SK-N-SH (cell line): ENCODE data around the gene PNPLA2. TPM values are rescaled to one million over a fixed set of nuclear protein-coding genes. Genes with fewer than 3 reads are reported as not detected.

Experiments
- CTCF ChIA-PET: fragments of 300-600, 350-600 bp; formaldehyde crosslinking; extraction: SDS; loops from one replicate; lab custom pipeline; 2021; lab: Yijun Ruan, JAX
- POLR2A ChIA-PET: fragments of 350-600 bp; sonication (Branson Sonifier 250); formaldehyde crosslinking; extraction: SDS; loops from one replicate; lab custom pipeline; 2020; ENCODE audit warnings: antibody characterized with exemption, inconsistent platforms; lab: Yijun Ruan, JAX
- DNase-seq: peaks from one replicate; pipeline ENCODE4 v3.0.0; 2012
- H2AFZ ChIP-seq: fragments of 200-600 bp; sonication (generic); 2 replicates; pipeline ENCODE4 v1.8.1; 2016; ENCODE audit warnings: antibody characterized with exemption, mild to moderate bottlenecking, low read depth
- H3F3A ChIP-seq: fragments of 200-600 bp; sonication (generic); replicated peaks from 2 replicates; pipeline ENCODE3; 2016; ENCODE audit warnings: antibody characterized with exemption, mild to moderate bottlenecking; ENCODE audit not compliant: insufficient read depth
- H3K27ac ChIP-seq, 2 experiments: fragments of 200-500 bp in 1 of 2; fragments of 200-600 bp in 1 of 2; sonication (Bioruptor generic) in 1 of 2; sonication (generic), shearing (Covaris generic) in 1 of 2; 2 replicates each; pipeline versions ENCODE4 v1.5.1 to v1.6.1; 2014 to 2016; ENCODE audit warnings: low read depth in 2 of 2, inconsistent platforms in 1 of 2, low read length in 1 of 2, mild to moderate bottlenecking in 1 of 2, mixed read lengths in 1 of 2
- H3K27me3 ChIP-seq: fragments of 200-600 bp; sonication (generic), shearing (Covaris generic); 2 replicates; pipeline ENCODE4 v1.6.1; 2016; ENCODE audit warnings: mixed run types; ENCODE audit not compliant: insufficient read depth
- H3K36me3 ChIP-seq, 2 experiments: fragments of 200-500 bp in 1 of 2; fragments of 200-600 bp in 1 of 2; sonication (Bioruptor generic) in 1 of 2; sonication (generic) in 1 of 2; replicated peaks in 1 of 2; 2 replicates each; pipeline versions ENCODE3 to v1.5.1; 2014 to 2016; ENCODE audit warnings: low read length in 1 of 2, mild to moderate bottlenecking in 1 of 2; ENCODE audit not compliant: insufficient read depth in 2 of 2, control insufficient read depth in 1 of 2
- H3K4me1 ChIP-seq, 2 experiments: fragments of 200-500 bp in 1 of 2; fragments of 200-600 bp in 1 of 2; sonication (Bioruptor generic) in 1 of 2; sonication (generic), shearing (Covaris generic) in 1 of 2; 2 replicates each; pipeline versions ENCODE4 v1.5.1 to v1.6.1; 2014 to 2016; ENCODE audit warnings: low read depth in 1 of 2, low read length in 1 of 2, mixed run types in 1 of 2; ENCODE audit not compliant: insufficient read depth in 2 of 2, control insufficient read depth in 1 of 2
- H3K4me2 ChIP-seq: fragments of 200-600 bp; sonication (generic), shearing (Covaris generic); 2 replicates; pipeline ENCODE4 v1.6.1; 2017; ENCODE audit warnings: mixed run types
- H3K4me3 ChIP-seq, 2 experiments: fragments of 200-500 bp in 1 of 2; fragments of 200-600 bp in 1 of 2; sonication (Bioruptor generic) in 1 of 2; sonication (generic), shearing (Covaris generic) in 1 of 2; 2 replicates each; pipeline versions ENCODE4 v1.5.1 to v1.8.1; 2014 to 2016; ENCODE audit warnings: low read depth in 2 of 2, inconsistent platforms in 1 of 2, low read length in 1 of 2, mild to moderate bottlenecking in 1 of 2, mixed read lengths in 1 of 2, moderate library complexity in 1 of 2
- H3K79me2 ChIP-seq: fragments of 200-600 bp; sonication (generic); 2 replicates; pipeline ENCODE4 v1.8.1; 2017; ENCODE audit warnings: mild to moderate bottlenecking; ENCODE audit not compliant: insufficient read depth
- H3K9ac ChIP-seq: fragments of 200-600 bp; sonication (generic); 2 replicates; pipeline ENCODE4 v1.6.1; 2017; ENCODE audit warnings: mixed run types
- H3K9me2 ChIP-seq: fragments of 200-600 bp; sonication (generic); 2 replicates; pipeline ENCODE4 v1.6.1; 2017; ENCODE audit warnings: mixed run types
- H3K9me3 ChIP-seq: fragments of 200-600 bp; sonication (generic); 2 replicates; pipeline ENCODE4 v1.6.1; 2017; ENCODE audit warnings: mixed run types, mild to moderate bottlenecking, moderate library complexity
- H4K20me1 ChIP-seq: fragments of 200-600 bp; sonication (generic); 2 replicates; pipeline ENCODE4 v1.6.1; 2017; ENCODE audit warnings: mild to moderate bottlenecking, mixed run types; ENCODE audit not compliant: insufficient read depth
- CHD2 ChIP-seq: fragments of 150-350 bp; IDR thresholded peaks from 2 replicates; pipeline ENCODE4 v1.6.1; 2018; ENCODE audit warnings: low read length; ENCODE audit not compliant: partially characterized antibody
- ELF1 ChIP-seq: IDR thresholded peaks from 2 replicates; pipeline ENCODE4 v1.4.0; 2012
- EP300 ChIP-seq, 2 experiments: IDR thresholded peaks; 2 replicates each; pipeline versions ENCODE4 v1.4.0 to v1.6.1; 2012; ENCODE audit warnings: borderline replicate concordance in 1 of 2, low read depth in 1 of 2, low read length in 1 of 2
- EZH2phosphoT487 ChIP-seq: fragments of 200-600 bp; sonication (generic); IDR thresholded peaks from 2 replicates; pipeline ENCODE4 v1.6.1; 2017; ENCODE audit warnings: low read depth, mixed run types, mild to moderate bottlenecking, antibody characterized with exemption, moderate library complexity, borderline replicate concordance
- FOXJ3 ChIP-seq: sonication (generic); formaldehyde crosslinking; IDR thresholded peaks from 2 replicates; pipeline ENCODE4 v1.5.1; 2020; ENCODE audit warnings: mild to moderate bottlenecking, missing genetic modification reagents
- FOXM1 ChIP-seq: IDR thresholded peaks from 2 replicates; pipeline ENCODE4 v1.4.0; 2012; ENCODE audit warnings: low read depth, mild to moderate bottlenecking
- GABPA ChIP-seq: IDR thresholded peaks from 2 replicates; pipeline ENCODE4 v1.4.0; 2012; ENCODE audit warnings: low read depth, mild to moderate bottlenecking
- JUND ChIP-seq: IDR thresholded peaks from 2 replicates; pipeline ENCODE4 v1.4.0; 2012
- MEF2A ChIP-seq: IDR thresholded peaks from 2 replicates; pipeline ENCODE4 v1.4.0; 2012; ENCODE audit warnings: low read depth, borderline replicate concordance
- NRF1 ChIP-seq: IDR thresholded peaks from 2 replicates; pipeline ENCODE4 v1.6.1; 2012; ENCODE audit warnings: low read depth, mild to moderate bottlenecking, low read length
- POLR2AphosphoS5 ChIP-seq: IDR thresholded peaks from 2 replicates; pipeline ENCODE4 v1.6.1; 2012; ENCODE audit warnings: low read depth, low read length
- REST ChIP-seq: IDR thresholded peaks from 2 replicates; pipeline ENCODE4 v1.6.1; 2012; ENCODE audit warnings: mild to moderate bottlenecking, low read depth, low read length, moderate library complexity
- RFX5 ChIP-seq: IDR thresholded peaks from 2 replicates; pipeline ENCODE4 v1.6.1; 2012; ENCODE audit warnings: mild to moderate bottlenecking, improper control_type of control experiment, low read length
- SIN3A ChIP-seq: IDR thresholded peaks from 2 replicates; pipeline ENCODE4 v1.6.1; 2012; ENCODE audit warnings: low read depth, mild to moderate bottlenecking, low read length, moderate library complexity, borderline replicate concordance
- SMC3 ChIP-seq: IDR thresholded peaks from 2 replicates; pipeline ENCODE4 v1.6.1; 2012; ENCODE audit warnings: low read depth, low read length, improper control_type of control experiment
- TCF12 ChIP-seq: IDR thresholded peaks from 2 replicates; pipeline ENCODE4 v1.4.0; 2012
- YY1 ChIP-seq: IDR thresholded peaks from 2 replicates; pipeline ENCODE4 v1.4.0; 2012; ENCODE audit warnings: low read depth, mild to moderate bottlenecking
- WGBS: methylation state at CpG from one replicate; pipeline ENCODE4 v1.1.6; 2017; ENCODE audit warnings: low lambda C conversion rate; 5-methylcytosine and 5-hydroxymethylcytosine counted together
- polyA plus RNA-seq, 3 experiments: library from polyadenylated mRNA; depleted of rRNA; stranded (reverse); fragments of >200 nt; gene quantifications; 2 replicates each; pipeline ENCODE4 v1.2.3, GENCODE V29; 2012
- TF ChIP-seq, protein P1 (sequence below): IDR thresholded peaks from 2 replicates; pipeline ENCODE4 v1.4.0; 2012; ENCODE audit warnings: low read depth, borderline replicate concordance
- TF ChIP-seq, protein P2 (sequence below): fragments of 150-350 bp; IDR thresholded peaks from 2 replicates; pipeline ENCODE4 v1.6.1; 2017; ENCODE audit warnings: antibody characterized with exemption, low read length, low read depth, borderline replicate concordance

PNPLA2 gene
- polyA plus RNA-seq, 1 of the 3 experiments (the other 2 are of a cell fraction) = 60.3 TPM

GRCh38 chr11:829176-829846 lies 10.6 kb downstream of the PNPLA2 start:
- 89% methylated on average over 23 of the region's 40 CpGs for WGBS
- peaks cover 7% of the 10 kb centered on the region for H4K20me1 ChIP-seq
- CTCF ChIA-PET = interaction anchor here (1.0 to 1.9 kb wide), 3 partner anchors 10 to 20 kb away, joined by 3 to 6 read pairs (median 3); partner anchors contain the start of genes PNPLA2 and RPLP2
- no peak for DNase-seq
- peaks cover 0 to 14% of the 10 kb centered on the region in 2 experiments for H3K36me3 ChIP-seq
- peaks cover 32% of the 10 kb centered on the region for H3K79me2 ChIP-seq
- H3F3A ChIP-seq = peaks cover 6% of the 10 kb centered on the region
- no peaks in the 10 kb centered on the region for H3K9me2 ChIP-seq
- no peak overlapping the region for H3K27ac ChIP-seq
- no peak overlapping the region for H2AFZ ChIP-seq
- no peak for TF ChIP-seq SMC3
- no peak for TF ChIP-seq EZH2phosphoT487
- TF ChIP-seq GABPA = no peak
- no peak for TF ChIP-seq CHD2
- TF ChIP-seq ELF1 = no peak
- TF ChIP-seq REST = no peak
- TF ChIP-seq POLR2AphosphoS5 = no peak
- TF ChIP-seq JUND = no peak
- TF ChIP-seq TCF12 = no peak
- no peak for TF ChIP-seq SIN3A
- TF ChIP-seq MEF2A = no peak
- no peak for TF ChIP-seq EP300 (IDR thresholded peaks at IDR 0.05; ENCODE audit: borderline replicate concordance in 1 of 2, low read depth in 1 of 2, low read length in 1 of 2)
- no peak for TF ChIP-seq RFX5
- TF ChIP-seq, protein P1, sequence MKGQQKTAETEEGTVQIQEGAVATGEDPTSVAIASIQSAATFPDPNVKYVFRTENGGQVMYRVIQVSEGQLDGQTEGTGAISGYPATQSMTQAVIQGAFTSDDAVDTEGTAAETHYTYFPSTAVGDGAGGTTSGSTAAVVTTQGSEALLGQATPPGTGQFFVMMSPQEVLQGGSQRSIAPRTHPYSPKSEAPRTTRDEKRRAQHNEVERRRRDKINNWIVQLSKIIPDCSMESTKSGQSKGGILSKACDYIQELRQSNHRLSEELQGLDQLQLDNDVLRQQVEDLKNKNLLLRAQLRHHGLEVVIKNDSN = no peak
- no peak for TF ChIP-seq YY1
- TF ChIP-seq FOXJ3 (CRISPR knock-in tag) = no peak
- no peak for TF ChIP-seq FOXM1
- TF ChIP-seq, protein P2, sequence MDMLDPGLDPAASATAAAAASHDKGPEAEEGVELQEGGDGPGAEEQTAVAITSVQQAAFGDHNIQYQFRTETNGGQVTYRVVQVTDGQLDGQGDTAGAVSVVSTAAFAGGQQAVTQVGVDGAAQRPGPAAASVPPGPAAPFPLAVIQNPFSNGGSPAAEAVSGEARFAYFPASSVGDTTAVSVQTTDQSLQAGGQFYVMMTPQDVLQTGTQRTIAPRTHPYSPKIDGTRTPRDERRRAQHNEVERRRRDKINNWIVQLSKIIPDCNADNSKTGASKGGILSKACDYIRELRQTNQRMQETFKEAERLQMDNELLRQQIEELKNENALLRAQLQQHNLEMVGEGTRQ = no peak
- no peak for TF ChIP-seq NRF1
- TF ChIP-seq, all 33 proteins: peak for 0
- Histone ChIP-seq H3K4me3 (no peak overlapping the region), H3K9ac (no peak overlapping the region), H3K27me3 (no peaks in the 10 kb centered on the region), H3K4me1 (peaks cover 11 to 29% of the 10 kb centered on the region in 2 experiments; a peak in 2 of 4 replicates), H3K4me2 (no peak overlapping the region), H3K9me3 (no peaks in the 10 kb centered on the region)
- POLR2A ChIA-PET = interaction anchor here (2.2 to 2.4 kb wide), 2 partner anchors 10 kb away, joined by 9 to 16 read pairs; partner anchors contain the start of gene PNPLA2
